GM19397 (cell line): Measurements from ENCODE around the gene ARID1A.
"Not testable (repeated sequence)": the region's sequence is repeated elsewhere in the genome, so short reads cannot be mapped to it uniquely, and the experiment has no call there.

Source experiments
- ATAC-seq: cut with Tn5 transposase; IDR thresholded peaks from one replicate; pipeline ENCODE4 v1.9.1; 2021; ENCODE audit warnings: mild to moderate bottlenecking, moderate library complexity; ENCODE audit not compliant: unreplicated experiment

Gene ARID1A

DNA sequence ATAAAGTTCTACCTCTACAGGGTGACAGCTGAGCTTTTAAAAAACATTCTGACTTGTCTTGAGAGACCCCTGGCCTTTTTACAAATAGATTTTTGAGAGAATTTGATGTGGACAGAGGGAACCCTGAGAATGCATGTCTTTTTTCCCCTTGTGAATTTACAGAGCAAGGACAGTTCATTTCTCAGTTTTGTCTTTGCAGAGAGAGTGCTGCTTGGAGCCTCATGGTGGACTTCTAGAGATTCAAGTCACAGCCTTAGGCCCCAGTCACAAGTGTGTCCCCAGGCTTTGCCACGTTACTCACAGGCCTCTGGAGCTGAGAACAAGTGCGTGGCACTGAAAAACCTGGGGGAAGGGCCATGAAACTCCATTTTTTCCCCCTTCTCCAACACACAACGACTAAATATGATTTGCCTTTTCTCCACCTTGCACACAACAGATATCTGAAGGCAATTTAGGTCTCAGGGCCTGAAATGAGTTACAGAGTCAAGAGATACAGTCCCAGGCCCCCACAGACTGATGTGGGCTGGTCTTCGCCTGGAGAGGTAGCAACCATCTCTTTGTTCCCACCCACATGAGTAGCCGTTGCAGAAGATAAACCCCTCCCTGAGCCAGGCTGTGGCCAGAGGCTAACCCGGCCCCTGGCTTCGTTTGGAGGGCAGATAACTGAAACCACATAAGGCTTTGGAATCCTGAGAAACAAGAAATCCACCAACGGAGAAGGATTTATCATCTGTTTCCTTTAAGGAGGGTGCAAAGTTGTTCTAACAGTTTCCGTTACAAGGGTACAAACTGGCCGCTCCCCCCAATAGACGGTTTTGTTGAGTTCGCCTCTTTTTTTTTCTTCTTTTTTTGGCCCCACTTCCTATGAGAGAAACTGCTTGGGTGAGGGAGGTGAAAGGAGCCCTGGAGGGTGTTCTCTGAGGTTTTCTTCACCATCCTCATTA lies 90.9 kb downstream of the ARID1A start:
- ATAC-seq: no peak

DNA sequence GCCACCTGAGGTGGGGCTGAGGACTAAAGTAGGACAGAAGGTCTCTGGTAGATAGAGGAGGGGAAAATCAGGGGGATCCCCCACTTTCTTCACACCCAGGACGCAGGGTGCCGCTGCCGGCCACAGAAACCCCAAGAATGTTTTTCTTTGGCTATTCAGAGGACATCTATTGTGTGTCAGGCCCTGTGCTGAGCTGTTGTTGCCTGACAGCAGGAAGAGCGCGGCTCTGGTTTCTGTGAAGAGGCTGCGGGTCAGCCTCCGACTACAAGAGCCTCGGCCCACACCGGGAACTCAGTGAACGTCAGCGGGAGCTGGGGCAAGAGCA lies 91.5 kb downstream of the ARID1A start:
- ATAC-seq: peak; percentile 30

DNA sequence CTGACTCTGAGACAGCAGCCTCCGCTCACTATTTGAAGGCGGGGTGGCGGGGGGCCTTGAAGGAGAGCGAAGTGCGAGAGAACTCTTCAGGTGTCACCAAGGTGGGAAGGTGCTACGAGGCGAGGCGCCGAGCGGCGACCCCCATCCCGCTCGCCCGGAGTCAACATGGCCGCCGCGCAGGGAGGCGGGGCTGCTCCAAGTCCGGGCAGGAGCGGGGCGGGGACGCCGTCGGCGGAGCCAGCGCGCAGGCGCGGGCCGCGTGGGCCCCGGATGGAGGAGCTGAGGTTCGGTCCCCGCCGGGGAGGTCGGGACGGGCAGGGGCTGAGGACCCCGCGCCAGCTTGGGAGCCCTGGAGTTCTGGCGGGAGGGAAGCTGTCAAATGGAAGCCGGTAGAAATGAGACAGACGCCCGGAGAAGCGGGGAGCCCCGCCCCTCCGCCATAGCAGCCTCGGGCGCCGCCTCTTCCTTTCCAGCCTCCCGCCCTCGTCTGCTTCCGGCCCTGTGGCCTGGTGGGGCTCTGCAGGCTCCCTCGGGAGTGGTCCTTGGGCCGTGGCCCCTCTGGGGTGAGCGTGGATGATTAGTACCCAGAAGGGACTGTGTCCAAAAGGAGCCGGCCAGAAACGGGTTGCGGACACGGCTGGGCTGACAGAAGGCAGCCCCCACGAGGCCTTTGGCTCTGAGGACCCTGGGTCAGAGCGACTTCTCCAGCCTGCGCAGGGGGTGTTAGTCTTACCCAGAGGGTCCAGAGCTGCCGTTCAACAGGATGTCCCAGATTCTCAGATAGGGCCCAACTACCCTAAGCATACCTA lies 92.1 kb downstream of the ARID1A start, which contains the start of gene PIGV:
TSS of gene PIGV (plus strand) at position 245 of the 809 bp plus-strand sequence. CDS start 2,866 bp downstream, outside the sequence.
- peak; percentile 67 for ATAC-seq

DNA sequence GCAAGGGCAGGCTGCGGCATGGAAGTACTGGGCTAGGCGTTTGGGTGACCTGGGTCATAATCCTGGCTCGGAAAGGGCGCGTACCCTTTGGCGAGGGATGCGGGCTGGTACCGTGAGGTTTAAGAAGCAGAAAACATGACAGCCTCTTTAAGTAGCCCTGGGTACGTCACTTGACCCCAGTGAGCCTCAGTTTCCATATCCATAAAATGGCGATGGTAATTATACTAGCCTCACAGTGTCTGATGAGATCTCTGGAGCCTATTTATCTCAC lies 92.6 kb downstream of the ARID1A start:
- ATAC-seq: no peak

DNA sequence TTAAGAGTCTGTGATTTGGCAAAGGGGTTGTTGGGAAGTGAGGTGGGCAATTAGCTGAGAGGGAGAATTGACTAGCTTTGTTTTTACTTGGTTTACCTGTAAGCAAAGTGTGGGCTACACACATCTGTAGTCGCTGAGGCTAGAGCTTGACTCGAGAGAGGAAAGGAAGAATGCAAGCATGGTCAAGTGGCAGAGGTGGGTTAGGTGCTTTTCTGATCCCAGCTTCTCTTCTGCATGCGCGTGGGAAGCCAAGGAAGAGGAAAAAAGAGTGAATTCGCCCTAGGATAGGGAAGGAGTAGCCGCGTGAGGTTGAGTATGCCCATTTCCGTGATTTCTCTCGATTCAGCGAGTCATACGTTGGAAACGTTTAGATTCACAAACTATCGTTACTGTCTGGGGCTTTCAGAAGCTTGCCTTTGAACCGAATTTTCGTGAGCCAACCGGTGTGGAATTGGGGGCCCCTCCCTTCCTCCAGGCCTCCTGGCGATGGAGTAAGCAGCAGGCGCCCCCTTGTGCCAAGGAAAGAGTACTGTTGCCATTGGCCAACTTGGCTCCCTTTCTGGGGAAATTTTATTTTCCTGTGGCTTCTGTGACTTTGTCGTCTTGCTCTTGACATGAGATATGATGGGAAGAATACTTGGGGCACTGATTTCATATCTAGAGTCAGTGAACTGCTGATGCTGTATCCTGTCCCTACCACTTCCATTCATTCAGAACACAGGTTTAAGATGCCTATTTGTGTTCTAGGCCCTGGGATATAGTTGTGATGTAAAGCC lies 93.2 kb downstream of the ARID1A start:
- no peak for ATAC-seq

DNA sequence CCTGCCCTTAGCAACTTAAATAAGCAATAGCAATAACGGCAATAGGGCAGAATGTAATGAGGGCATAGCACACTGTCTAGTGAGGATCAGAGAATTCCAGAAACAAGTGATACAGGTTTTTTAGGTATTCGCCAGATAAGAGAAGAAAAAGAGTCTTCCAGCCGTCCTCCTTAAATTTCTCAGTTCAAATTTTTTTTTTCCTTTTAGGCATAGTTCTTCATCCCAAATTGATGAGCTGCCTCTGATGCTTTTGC lies 93.7 kb downstream of the ARID1A start:
- no peak for ATAC-seq

DNA sequence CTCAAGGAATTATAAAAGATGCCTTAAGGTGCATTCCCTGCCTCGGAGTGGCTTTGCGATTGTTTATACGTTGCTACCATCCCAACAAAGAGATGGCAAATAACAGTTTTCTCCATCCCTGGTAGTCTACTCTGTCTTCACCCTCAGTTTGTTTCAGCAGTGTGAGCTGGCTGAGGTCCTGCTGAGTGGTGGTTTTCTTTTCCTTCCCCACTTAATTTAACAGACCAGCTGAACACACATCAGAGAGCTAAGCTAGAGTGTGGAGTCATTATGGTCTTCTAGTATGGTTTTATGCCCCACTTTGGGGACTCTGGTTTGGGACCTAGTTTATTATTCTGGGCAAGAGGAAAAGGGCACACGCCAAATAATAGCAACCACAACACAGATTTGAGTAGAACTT lies 94.1 kb downstream of the ARID1A start:
- ATAC-seq: no peak

DNA sequence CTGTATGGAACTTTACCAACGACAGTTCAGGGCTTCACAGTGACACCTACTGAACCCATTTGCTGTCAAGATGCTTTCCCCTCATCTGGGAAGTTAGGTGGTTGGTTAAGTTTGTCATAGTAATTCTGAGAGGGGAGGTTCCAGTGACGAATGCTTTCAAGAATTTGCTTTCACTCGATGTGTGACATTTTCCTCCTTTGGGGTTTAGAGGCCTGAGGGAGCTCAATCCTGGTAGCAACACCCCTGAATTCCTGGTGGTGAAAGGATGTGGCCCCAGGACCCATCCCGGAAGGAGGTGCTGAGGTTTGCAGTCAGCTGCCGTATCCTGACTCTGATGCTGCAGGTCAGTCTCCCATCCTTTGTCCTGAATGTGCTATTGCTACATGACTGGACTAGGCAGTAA lies 94.7 kb downstream of the ARID1A start:
- no peak for ATAC-seq

DNA sequence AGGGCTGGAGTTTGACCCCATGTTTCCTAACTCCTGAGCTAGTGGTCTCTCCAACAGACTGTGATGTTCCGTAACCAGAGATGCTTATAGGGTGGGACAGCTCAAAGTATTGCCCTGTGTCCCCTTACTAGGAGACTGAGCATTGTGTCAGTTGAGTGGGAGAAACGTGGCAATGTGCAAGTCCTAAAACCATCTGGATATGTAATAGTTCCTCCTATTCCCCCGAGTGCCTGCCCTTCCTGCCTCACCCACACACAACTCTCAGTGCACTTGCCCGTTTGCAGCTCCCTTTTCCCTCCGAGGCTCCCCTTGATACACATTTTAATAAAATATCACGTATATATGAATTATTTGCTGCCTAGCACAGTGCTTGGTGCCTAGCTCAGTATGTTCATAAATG lies 95.3 kb downstream of the ARID1A start:
- ATAC-seq: no peak

DNA sequence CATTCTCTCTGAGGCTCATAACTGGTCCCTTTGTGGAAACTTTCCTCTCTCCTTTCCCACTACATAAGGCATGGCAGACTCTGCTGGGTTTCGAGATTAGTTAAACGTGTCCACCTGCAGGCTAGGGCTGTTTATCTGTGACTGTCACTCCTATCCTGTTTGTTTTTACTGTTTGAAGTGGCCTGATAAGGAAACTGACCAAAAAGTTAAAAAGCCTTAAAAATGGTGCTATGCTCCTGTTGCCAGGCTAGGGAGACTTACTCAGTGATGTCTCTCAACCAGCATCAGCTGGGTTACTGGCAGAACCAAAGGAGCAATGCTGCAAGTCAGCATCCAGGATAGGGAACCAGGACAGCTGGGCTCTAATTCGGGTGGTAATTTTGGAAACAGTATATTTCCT lies 95.8 kb downstream of the ARID1A start:
- ATAC-seq: no peak

DNA sequence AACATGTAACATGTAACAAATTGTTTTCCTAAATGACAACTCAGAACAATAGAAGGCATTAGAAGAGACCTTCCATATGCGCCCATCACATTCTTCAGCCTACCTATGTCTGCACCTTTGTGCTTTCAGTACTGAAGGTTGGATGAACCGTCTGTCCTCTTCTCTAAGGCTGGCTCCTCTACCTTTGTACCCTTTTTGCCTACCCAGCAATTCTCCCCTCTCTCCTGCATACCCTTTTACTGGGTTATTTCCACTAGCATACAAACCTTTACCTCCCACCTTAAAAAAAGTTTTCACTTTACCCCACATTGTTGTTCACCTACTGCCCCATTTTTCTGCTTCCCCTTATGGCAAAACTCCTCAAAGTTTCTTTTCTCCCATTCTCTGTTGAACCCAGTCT lies 97.1 kb downstream of the ARID1A start:
- ATAC-seq: no peak

DNA sequence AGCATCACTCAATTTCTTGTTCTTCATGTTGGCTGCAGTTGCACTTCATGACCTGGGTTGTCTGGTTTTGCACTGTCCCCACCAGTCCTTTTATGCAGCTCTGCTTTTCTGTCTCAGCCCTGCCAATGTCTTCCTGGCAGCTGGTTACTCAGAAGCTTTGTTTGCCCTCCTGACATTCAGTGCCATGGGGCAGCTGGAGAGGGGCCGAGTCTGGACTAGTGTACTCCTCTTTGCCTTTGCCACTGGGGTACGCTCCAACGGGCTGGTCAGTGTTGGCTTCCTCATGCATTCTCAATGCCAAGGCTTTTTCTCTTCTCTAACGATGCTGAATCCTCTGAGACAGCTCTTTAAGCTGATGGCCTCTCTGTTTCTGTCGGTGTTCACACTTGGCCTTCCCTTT lies 98.6 kb downstream of the ARID1A start:
- no peak for ATAC-seq

DNA sequence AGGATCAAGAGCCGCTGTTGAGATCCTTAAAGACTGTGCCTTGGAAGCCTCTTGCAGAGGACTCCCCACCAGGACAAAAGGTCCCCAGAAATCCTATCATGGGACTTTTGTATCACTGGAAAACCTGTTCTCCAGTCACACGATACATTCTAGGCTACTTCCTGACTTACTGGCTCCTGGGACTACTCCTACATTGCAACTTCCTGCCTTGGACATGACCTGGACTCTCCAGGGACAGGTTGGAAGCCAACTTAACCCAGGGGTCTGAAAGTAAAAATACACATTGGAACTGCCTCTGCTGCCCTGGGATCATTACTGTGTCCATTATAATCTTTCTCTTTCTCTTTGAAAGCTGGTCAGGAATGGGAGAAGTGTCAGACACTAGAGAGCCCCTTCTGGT lies 101.8 kb downstream of the ARID1A start:
- ATAC-seq: no peak

DNA sequence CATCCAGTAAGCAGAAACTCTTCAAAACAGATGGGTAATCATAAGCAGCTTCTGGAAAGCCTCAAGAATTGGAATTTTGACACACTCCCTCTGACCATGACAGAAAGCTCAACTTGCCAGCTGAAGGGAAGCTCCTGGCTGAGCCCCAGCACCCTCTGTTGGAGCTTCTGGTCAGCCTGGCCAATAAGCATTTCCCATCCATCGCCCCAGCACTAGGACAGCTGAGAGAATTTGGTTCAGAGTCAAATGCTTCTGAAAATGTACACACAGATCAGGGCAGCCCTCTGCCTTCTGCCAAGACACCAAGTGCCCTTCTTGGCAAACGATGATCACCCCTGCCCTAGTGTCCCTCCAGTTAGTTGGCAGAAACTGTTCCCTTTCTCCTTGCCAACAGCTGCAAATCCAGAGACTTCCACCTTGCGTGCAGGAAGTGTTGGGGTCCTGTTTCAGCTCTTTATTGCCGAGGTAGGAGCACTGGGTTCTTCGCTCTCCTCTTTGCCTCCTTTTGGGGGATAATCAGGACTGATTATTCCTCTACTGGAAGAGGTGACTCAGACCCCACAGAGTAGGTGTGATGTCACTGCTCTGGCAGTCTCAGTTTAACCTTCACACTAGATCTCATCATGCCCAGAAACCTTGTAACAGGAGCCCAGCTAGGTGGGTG lies 103.8 kb downstream of the ARID1A start:
- ATAC-seq: no peak

DNA sequence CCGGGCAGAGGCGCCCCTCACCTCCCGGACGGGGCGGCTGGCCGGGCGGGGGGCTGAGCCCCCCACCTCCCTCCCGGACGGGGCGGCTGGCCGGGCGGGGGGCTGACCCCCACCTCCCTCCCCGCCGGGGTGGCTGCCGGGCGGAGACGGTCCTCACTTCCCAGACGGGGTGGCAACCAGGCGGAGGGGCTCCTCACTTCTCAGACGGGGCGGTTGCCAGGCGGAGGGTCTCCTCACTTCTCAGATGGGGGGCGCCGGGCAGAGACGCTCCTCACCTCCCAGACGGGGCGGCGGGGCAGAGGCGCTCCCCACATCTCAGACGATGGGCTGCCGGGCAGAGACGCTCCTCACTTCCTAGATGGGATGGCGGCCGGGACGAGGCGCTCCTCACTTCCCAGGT lies 108.1 kb downstream of the ARID1A start:
- not testable (repeated sequence) for ATAC-seq

DNA sequence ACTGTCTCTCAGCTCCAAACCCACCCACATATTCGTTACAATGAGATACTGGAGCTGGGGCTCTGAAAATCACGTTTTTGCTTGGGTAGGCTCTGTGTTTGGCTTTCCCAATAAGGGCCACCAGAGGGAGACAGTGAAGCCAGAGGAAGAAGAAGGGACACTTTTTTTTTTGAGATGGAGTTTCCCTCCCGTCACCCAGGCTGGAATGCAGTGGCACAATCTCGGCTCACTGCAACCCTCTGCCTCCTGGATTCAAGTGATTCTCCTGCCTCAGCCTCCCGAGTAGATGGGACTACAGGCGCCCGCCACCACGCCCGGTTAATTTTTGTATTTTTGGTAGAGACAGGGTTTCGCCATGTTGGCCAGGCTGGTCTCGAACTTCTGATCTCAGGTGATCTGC lies 114.3 kb downstream of the ARID1A start:
- ATAC-seq: not testable (repeated sequence)

DNA sequence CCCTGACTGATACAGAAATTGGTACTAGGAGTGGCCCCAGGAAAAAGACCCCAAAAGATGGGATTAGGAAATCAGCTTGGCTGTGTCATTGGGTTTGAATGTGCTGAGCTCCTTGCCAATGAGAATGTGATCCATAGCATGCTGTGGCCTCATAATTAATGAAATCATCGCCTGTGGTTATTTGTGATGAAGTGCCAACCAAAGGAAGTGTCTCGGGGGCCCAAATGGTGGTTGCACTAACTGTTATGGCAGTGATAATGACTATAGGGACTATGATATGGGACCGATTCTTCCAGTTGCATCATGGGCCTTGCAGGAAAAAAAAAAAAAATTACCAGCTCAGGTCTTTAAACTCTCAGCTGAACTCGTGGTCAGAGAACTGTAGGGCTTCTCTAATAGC lies 115.2 kb downstream of the ARID1A start:
- ATAC-seq: no peak

DNA sequence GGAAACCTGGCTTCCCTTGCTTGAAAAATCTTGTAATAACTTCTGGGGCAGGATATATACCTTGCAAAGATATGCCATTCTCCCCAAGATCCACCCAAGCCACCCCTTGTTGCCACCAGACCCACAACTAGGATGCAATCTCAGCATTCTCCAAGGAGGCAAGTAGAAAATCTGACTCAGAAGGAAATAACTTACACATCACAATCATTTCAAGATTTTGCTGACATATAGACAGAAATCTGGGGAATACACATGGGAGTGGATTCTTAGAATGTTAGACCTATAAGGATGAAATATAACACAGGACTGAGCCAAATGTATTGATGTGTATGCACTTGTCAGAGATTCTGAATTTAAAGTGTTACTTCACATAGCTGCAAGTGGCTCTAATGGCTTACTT lies 115.9 kb downstream of the ARID1A start:
- no peak for ATAC-seq

DNA sequence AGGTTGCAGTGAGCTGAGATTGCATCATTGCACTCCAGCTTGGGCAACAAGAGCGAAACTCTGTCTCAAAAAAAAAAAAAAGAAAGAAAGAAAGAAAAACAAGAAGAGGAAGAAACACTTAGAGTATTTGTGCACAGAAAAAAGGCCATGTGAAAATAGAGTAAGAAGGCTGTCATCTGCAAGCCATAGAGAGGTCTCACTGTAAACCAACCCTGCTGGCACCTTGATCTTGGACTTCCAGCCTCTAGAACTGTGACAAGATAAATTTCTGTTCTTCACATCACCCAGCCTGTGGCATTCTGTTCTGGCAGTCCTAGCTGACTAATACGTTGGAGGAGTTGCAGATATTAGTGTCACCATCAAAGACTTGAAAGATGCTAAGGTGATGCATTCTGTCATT lies 118.6 kb downstream of the ARID1A start:
- ATAC-seq: no peak

DNA sequence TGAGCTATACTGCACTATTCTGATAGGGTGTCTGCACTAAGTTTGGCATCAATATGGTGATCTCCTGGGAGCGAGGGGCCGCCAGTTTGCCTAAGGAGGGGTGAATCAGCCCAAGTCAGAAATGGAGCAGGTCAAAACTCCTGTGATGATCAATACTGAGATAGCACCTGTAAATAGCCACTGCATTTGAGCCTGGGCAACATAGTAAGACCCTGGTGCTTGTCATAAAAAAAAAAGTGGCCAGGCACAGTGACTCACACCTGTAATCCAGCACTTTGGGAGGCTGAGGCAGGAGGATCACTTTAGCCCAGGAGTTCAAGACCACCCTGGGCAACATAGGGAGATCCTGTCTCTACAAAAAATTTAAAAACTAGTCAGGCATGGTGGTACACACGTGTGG lies 119.1 kb downstream of the ARID1A start:
- ATAC-seq: no peak

DNA sequence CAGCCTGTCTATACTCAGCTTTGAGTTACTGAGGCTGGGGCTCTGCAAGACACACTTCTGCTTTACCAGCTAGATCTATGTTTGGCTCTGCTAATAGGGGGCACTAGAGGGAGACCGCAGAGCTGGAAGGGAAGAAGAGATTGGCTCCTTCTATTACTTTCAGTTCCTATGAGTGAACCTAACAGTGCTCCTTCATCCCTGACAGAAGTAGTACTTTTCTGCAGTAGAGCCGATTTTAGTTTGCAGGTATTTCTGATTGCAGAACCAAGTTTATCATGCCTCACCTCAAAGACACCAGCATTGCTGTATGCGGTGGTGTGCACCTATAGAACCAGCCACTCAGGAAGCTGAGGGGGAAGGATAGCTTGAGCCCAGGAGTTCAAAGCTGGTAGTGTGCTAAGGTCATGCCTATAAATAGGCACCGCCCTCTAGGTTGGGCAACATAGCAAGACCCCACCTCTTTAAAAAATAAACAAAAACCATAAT lies 125.0 kb downstream of the ARID1A start:
- peak; percentile 83 for ATAC-seq
